A549 treated with AZD9567 at 1 μM for 4 hours (cell line): ENCODE results near the gene KPNA4. TPM values are rescaled to one million over a fixed set of nuclear protein-coding genes. Genes with fewer than 3 reads are reported as not detected.

Experiments used
- total RNA-seq: library from RNA; stranded (reverse); fragments of 200-300 nt; extraction: Qiagen RNA extraction; gene quantifications from 5 replicates; pipeline ENCODE4 v1.2.3, GENCODE V29; 2022; ENCODE audit not compliant: insufficient read depth

Gene KPNA4, protein sequence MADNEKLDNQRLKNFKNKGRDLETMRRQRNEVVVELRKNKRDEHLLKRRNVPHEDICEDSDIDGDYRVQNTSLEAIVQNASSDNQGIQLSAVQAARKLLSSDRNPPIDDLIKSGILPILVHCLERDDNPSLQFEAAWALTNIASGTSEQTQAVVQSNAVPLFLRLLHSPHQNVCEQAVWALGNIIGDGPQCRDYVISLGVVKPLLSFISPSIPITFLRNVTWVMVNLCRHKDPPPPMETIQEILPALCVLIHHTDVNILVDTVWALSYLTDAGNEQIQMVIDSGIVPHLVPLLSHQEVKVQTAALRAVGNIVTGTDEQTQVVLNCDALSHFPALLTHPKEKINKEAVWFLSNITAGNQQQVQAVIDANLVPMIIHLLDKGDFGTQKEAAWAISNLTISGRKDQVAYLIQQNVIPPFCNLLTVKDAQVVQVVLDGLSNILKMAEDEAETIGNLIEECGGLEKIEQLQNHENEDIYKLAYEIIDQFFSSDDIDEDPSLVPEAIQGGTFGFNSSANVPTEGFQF
- 28.5 to 44.7 TPM (median 34.4 TPM) in 5 replicates for total RNA-seq

DNA sequence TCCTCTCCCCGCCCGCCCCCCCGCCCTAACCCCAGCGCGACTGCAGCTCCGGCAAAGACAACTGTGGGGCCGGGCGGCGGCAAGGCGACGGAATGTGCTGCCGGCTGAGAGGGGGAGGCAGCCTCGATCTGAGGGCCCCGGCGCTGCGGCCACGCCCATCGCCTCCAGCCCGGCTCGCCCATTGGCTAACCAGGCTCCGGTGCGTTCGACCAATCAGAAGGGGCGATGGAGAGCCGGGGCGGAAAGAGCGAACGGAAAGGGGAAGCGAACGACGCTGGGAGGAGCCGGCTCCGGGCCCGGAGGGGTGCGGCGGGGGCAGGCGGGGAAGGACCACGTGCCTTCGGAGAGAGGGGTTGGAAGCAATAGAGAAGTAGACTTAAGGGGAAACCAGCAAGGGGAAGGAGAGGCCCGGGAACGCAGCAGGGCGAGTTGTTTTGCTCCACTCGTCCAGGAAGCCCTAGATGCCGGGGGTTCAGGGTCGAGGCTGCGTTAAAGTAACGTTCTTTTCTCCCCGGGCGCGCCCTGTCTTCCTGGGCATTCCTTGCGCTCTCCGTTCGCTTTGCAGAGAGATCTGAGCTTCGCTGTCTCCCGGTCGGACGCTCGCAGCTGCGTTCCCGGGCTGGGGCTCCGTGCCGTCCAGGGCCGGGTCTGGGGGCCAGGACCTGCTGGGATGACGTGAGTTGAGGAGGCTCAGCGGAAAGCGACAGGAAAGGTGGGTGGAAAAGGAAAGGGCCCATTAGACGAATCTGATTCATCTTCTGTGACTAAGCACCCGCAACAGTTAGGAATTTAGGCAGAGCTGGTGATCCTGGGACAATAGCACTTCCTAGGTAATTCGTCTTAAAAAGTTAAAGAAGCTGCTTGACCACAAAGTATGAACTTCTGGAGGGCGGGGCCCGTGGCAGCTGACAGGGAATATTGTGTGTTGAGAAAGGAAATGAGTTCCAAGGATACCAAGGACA is at the start of gene KPNA4:
Gene KPNA4 (minus strand): TSS at position 130 of the 962 bp plus-strand sequence. CDS start 289 bp downstream, outside the sequence.

DNA sequence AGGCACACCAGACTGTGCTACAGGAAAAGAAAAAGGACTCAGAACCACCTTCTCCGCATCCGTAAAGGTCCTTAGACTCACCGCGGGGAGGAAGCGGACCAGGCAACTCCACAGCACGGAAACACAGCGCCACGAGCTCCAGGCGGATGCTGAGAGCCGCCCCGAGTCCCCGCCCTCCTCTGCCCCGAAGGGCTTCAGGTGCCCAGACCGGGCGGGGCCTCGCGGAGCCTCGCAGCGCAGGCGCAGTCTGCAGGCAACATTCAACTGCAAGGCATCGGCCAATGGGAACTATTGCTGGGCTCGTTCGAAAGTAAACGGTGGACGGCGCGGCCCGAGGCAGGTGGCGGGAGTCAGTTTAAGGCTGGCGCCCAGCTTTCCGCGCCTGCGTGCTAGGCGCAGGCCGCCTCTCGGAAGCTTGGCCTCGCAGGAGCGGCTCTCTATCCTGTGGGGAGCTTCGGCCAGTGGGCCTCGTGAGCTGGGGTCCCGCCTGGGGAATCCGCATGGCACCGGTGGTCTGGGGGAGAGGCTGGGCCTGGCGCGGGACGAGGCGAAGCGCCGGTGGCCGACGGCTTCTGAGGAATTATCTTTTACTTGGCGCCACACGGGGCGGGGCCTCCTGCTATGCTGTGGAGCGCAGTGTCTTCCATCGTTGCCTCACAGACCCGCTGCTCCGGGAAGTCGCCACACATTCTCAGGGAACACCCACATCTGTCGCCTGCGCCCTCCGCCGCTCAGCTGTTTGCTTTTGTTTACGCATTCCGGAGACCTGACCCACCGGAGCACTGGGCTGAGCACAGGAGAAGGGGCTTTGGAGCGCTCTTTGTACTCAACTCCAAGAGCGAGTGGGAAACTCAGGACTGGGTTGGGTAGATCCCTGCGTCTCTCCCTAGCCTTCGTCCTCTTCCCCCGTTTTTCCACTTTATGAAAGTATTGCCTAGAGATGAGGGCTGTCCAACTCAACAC is 115.5 kb downstream of the KPNA4 start, which contains the start of gene TRIM59:
Gene TRIM59 (minus strand): TSS at position 151 of the 963 bp plus-strand sequence. CDS start 10,603 bp downstream, outside the sequence.

Other genes with a start within 250 kb of the KPNA4 start
- gene IFT80, start 166.3 kb downstream of the KPNA4 start, total RNA-seq: 10.8 to 23.9 TPM (median 12.1 TPM) in 5 replicates
- gene SMC4, start 165.9 kb downstream of the KPNA4 start, total RNA-seq: 79.1 to 119 TPM (median 92.3 TPM) in 5 replicates
- 7.9 to 12.0 TPM (median 10.3 TPM) in 5 replicates for gene TRIM59, start 115.8 kb downstream of the KPNA4 start, total RNA-seq
- 0.32 to 0.41 TPM (median 0.37 TPM) in 4 of 5 replicates, not detected in the other for gene ARL14, start 111.6 kb upstream of the KPNA4 start, total RNA-seq
- gene PPM1L, start 190.7 kb upstream of the KPNA4 start, total RNA-seq: 0.63 to 0.89 TPM (median 0.72 TPM) in 5 replicates